ENCODE results near the gene CYP24A1. TPM values are rescaled to one million over a fixed set of nuclear protein-coding genes. Genes with fewer than 3 reads are reported as not detected.

Gene CYP24A1
- total RNA-seq, 1 experiment from 2014 or later: 1.2 TPM

GRCh38 chr20:54172856-54173652 is 732 bp downstream of the CYP24A1 start:
- no peak overlapping the region for H3K9ac ChIP-seq (ENCODE audit: low read length)
- CTCF ChIA-PET: no interaction called here

GRCh38 chr20:54172532-54172855 is 1.3 kb downstream of the CYP24A1 start:
- Histone ChIP-seq H3K79me2 (ENCODE audit: low read length) (no peaks in the 10 kb centered on the region), H3K36me3 (ENCODE audit: low read depth, low read length) (no peaks in the 10 kb centered on the region), H4K20me1 (ENCODE audit: low read length) (no peaks in the 10 kb centered on the region), H3K27ac (ENCODE audit: low read length) (no peak overlapping the region), H3K27me3 (ENCODE audit: low read length) (no peaks in the 10 kb centered on the region), H2AFZ (ENCODE audit: low read length) (peak overlapping the region; percentile 63), H3K9ac (ENCODE audit: low read length) (no peak overlapping the region), H3F3A (ENCODE audit: low read length, unreplicated experiment) (no peaks in the 10 kb centered on the region), H3K9me2 (replicated peaks; ENCODE audit: low read length) (no peaks in the 10 kb centered on the region), H3K4me3 (ENCODE audit: low read length) (peak overlapping the region; percentile 43), H3K4me1 (ENCODE audit: insufficient read depth, low read length) (peaks cover 57% of the 10 kb centered on the region), H3K4me2 (ENCODE audit: low read length) (peak overlapping the region; percentile 70), H3K9me3 (ENCODE audit: low read length) (no peaks in the 10 kb centered on the region)
- POLR2A ChIA-PET (ENCODE audit: unreplicated experiment): no interaction called here
- no TSS peak for BruUV-seq (replicated peaks)
- TF ChIP-seq EZH2phosphoT487 (IDR thresholded peaks at IDR 0.05; ENCODE audit: borderline replicate concordance, low read length) (no peak), CTCF (conservative IDR thresholded peaks at IDR 0.05; ENCODE audit: low read depth, low read length) (no peak), EZH2 (IDR thresholded peaks at IDR 0.05; ENCODE audit: low read length, unreplicated experiment) (no peak)
- intact Hi-C loops (cut with micrococcal nuclease): no loop called here
- CTCF ChIA-PET: no interaction called here
- ATAC-seq: no peak
- DNase-seq: peak; percentile 37

More at GRCh38 chr20:54172856-54173652, 732 bp downstream of the CYP24A1 start:
- H3K9me2 ChIP-seq (replicated peaks; ENCODE audit: low read length): no peaks in the 10 kb centered on the region
- H4K20me1 ChIP-seq (ENCODE audit: low read length): no peaks in the 10 kb centered on the region
- H3F3A ChIP-seq (ENCODE audit: low read length, unreplicated experiment): no peaks in the 10 kb centered on the region
- H3K79me2 ChIP-seq (ENCODE audit: low read length): no peaks in the 10 kb centered on the region
- no peaks in the 10 kb centered on the region for H3K9me3 ChIP-seq (ENCODE audit: low read length)
- TF ChIP-seq EZH2phosphoT487 (IDR thresholded peaks at IDR 0.05; ENCODE audit: borderline replicate concordance, low read length) (no peak), CTCF (conservative IDR thresholded peaks at IDR 0.05; ENCODE audit: low read depth, low read length) (no peak), EZH2 (IDR thresholded peaks at IDR 0.05; ENCODE audit: low read length, unreplicated experiment) (no peak)
- no peaks in the 10 kb centered on the region for H3K27me3 ChIP-seq (ENCODE audit: low read length)
- H3K4me1 ChIP-seq (ENCODE audit: insufficient read depth, low read length): peaks cover 51% of the 10 kb centered on the region
- no peaks in the 10 kb centered on the region for H3K36me3 ChIP-seq (ENCODE audit: low read depth, low read length)
- POLR2A ChIA-PET (ENCODE audit: unreplicated experiment): no interaction called here
- peak overlapping the region; percentile 70 for H3K4me2 ChIP-seq (ENCODE audit: low read length)
- DNase-seq: no peak
- no peak for ATAC-seq
- H2AFZ ChIP-seq (ENCODE audit: low read length): peak overlapping the region; percentile 63
- intact Hi-C loops (cut with micrococcal nuclease): no loop called here
- H3K27ac ChIP-seq (ENCODE audit: low read length): no peak overlapping the region
- BruUV-seq (replicated peaks): no TSS peak
- H3K4me3 ChIP-seq (ENCODE audit: low read length): peak overlapping the region; percentile 43

- no peaks in the 10 kb centered on the region for H3K27me3 ChIP-seq (ENCODE audit: low read length)
- POLR2A ChIA-PET (ENCODE audit: unreplicated experiment): no interaction called here
- intact Hi-C loops (cut with micrococcal nuclease): no loop called here
- no peaks in the 10 kb centered on the region for H3F3A ChIP-seq (ENCODE audit: low read length, unreplicated experiment)
- TF ChIP-seq CTCF (conservative IDR thresholded peaks at IDR 0.05; ENCODE audit: low read depth, low read length) (no peak), EZH2phosphoT487 (IDR thresholded peaks at IDR 0.05; ENCODE audit: borderline replicate concordance, low read length) (no peak), EZH2 (IDR thresholded peaks at IDR 0.05; ENCODE audit: low read length, unreplicated experiment) (no peak)
- H3K4me1 ChIP-seq (ENCODE audit: insufficient read depth, low read length): peaks cover 57% of the 10 kb centered on the region
- H3K4me3 ChIP-seq (ENCODE audit: low read length): no peak overlapping the region
- no peak overlapping the region for H3K27ac ChIP-seq (ENCODE audit: low read length)
- ATAC-seq (no peak), DNase-seq (no peak)
- no peak overlapping the region for H3K4me2 ChIP-seq (ENCODE audit: low read length)
- H3K9me2 ChIP-seq (replicated peaks; ENCODE audit: low read length): no peaks in the 10 kb centered on the region
- H3K79me2 ChIP-seq (ENCODE audit: low read length): no peaks in the 10 kb centered on the region
- no peaks in the 10 kb centered on the region for H3K9me3 ChIP-seq (ENCODE audit: low read length)
- no peak overlapping the region for H2AFZ ChIP-seq (ENCODE audit: low read length)
- CTCF ChIA-PET: no interaction called here
- BruUV-seq (replicated peaks): no TSS peak
- no peaks in the 10 kb centered on the region for H4K20me1 ChIP-seq (ENCODE audit: low read length)
- no peak overlapping the region for H3K9ac ChIP-seq (ENCODE audit: low read length)
- H3K36me3 ChIP-seq (ENCODE audit: low read depth, low read length): no peaks in the 10 kb centered on the region
These were observed 2.8 kb downstream of the CYP24A1 start for GRCh38 chr20:54170963-54171362.

Measured in PC-3 (cell line).